Activated CD8-positive, alpha-beta T cell treated with anti-CD3 and anti-CD28 coated beads for 36 hours (primary cell): ENCODE results near the gene VPS50. TPM values are rescaled to one million over a fixed set of nuclear protein-coding genes. Genes with fewer than 3 reads are reported as not detected.

ENCODE experiments used
- ATAC-seq: fragments of 200-7000 bp; cut with Tn5 transposase; one replicate; pipeline ENCODE4 v1.10.0; 2021; ENCODE audit warnings: mild to moderate bottlenecking, moderate library complexity
- CTCF ChIA-PET: fragments of 350-600 bp; sonication (Branson Sonifier 250); formaldehyde crosslinking; loops from one replicate; lab custom pipeline; 2021; ENCODE audit warnings: antibody characterized with exemption; lab: Charles Lee
- POLR2A ChIA-PET: fragments of 350-600 bp; sonication (Branson Sonifier 250); formaldehyde crosslinking; loops from one replicate; lab custom pipeline; 2021; ENCODE audit warnings: antibody characterized with exemption; lab: Charles Lee
- DNase-seq: peaks from one replicate; pipeline ENCODE4 v3.0.0-alpha.2; 2020
- H3K27ac Mint-ChIP-seq: one replicate; pipeline ENCODE4 v1.8.0; 2021; ENCODE audit warnings: mild to moderate bottlenecking, mixed read lengths
- H3K27me3 Mint-ChIP-seq: one replicate; pipeline ENCODE4 v1.8.0; 2021; ENCODE audit warnings: mixed read lengths
- H3K36me3 Mint-ChIP-seq: one replicate; pipeline ENCODE4 v1.8.0; 2021; ENCODE audit warnings: low read depth, mixed read lengths
- H3K4me1 Mint-ChIP-seq: one replicate; pipeline ENCODE4 v1.8.0; 2021; ENCODE audit warnings: low read depth, mixed read lengths
- H3K4me3 Mint-ChIP-seq: one replicate; pipeline ENCODE4 v1.8.0; 2021; ENCODE audit warnings: mild to moderate bottlenecking, moderate library complexity, mixed read lengths
- H3K9me3 Mint-ChIP-seq: one replicate; pipeline ENCODE4 v1.8.0; 2021; ENCODE audit warnings: mixed read lengths
- CTCF ChIP-seq: fragments of 200-600 bp; IDR thresholded peaks from one replicate; pipeline ENCODE4 v1.8.0; 2022; ENCODE audit warnings: antibody characterized with exemption, mild to moderate bottlenecking
- intact Hi-C: fragments of 100-400 bp; cut with micrococcal nuclease; formaldehyde crosslinking; loops from one replicate; pipeline ENCODE4 v1.10.0; 2022
- total RNA-seq, 2 experiments: library from RNA; stranded (reverse); gene quantifications; one replicate each; pipeline ENCODE4 v1.2.3, GENCODE V29; 2021

The VPS50 gene
- total RNA-seq: 10 to 100 TPM; 15.5 to 18.5 TPM

- peak; percentile 97 for DNase-seq
- POLR2A ChIA-PET: interaction anchor here (0.5 to 1.8 kb wide), 4 partner anchors 9 to 172 kb away, joined by 3 to 10 read pairs (median 3); no protein-coding TSS in a partner anchor
Observed at GRCh38 chr7:93231799-93232672, at the start of gene VPS50. Gene VPS50, plus strand, starts transcription at chr7:93232366. Its CDS starts 102 bp downstream, at chr7:93232468.

GRCh38 chr7:93185303-93186027 lies 46.7 kb upstream of the VPS50 start:
- Mint-ChIP-seq H3K4me3 (no peak overlapping the region), H3K27ac (no peak overlapping the region), H3K9me3 (no peaks in the 10 kb centered on the region), H3K27me3 (peaks cover 25% of the 10 kb centered on the region), H3K4me1 (peaks cover 8% of the 10 kb centered on the region), H3K36me3 (no peaks in the 10 kb centered on the region)
- TF ChIP-seq CTCF: no peak
- DNase-seq (peak; percentile 10), ATAC-seq (peak; percentile 87)
- POLR2A ChIA-PET: no interaction called here
- CTCF ChIA-PET: interaction anchor here (0.9 to 1.7 kb wide), 4 partner anchors 9 to 61 kb away, joined by 3 to 5 read pairs (median 4); partner anchors contain the start of gene VPS50
- intact Hi-C loops: no loop called here

More at GRCh38 chr7:93231799-93232672, at the start of gene VPS50:
- no peaks in the 10 kb centered on the region for H3K9me3 Mint-ChIP-seq
- ATAC-seq: peak; percentile 99
- peaks cover 6% of the 10 kb centered on the region for H3K4me1 Mint-ChIP-seq
- intact Hi-C loops: loop anchor here (5.0 kb wide), 1 partner anchor 770 kb away; the partner anchor contains the start of gene BET1
- H3K4me3 Mint-ChIP-seq: peak within 1 kb of the TSS; percentile 95
- H3K36me3 Mint-ChIP-seq: no peaks in the 10 kb centered on the region
- H3K27me3 Mint-ChIP-seq: no peaks in the 10 kb centered on the region
- peak within 1 kb of the TSS; percentile 92 for H3K27ac Mint-ChIP-seq
- no peak for TF ChIP-seq CTCF
- CTCF ChIA-PET: interaction anchor here (0.9 to 2.6 kb wide), 6 partner anchors 10 to 319 kb away, joined by 3 to 18 read pairs (median 3); no protein-coding TSS in a partner anchor

GRCh38 chr7:93188870-93189634 lies 43.1 kb upstream of the VPS50 start:
- intact Hi-C loops: no loop called here
- ChIA-PET POLR2A (no interaction called here), CTCF (no interaction called here)
- H3K36me3 Mint-ChIP-seq: no peaks in the 10 kb centered on the region
- H3K4me1 Mint-ChIP-seq: peaks cover 8% of the 10 kb centered on the region
- no peak for ATAC-seq
- no peak overlapping the region for H3K4me3 Mint-ChIP-seq
- DNase-seq: no peak
- H3K9me3 Mint-ChIP-seq: no peaks in the 10 kb centered on the region
- H3K27me3 Mint-ChIP-seq: peaks cover 24% of the 10 kb centered on the region
- no peak overlapping the region for H3K27ac Mint-ChIP-seq
- no peak for TF ChIP-seq CTCF

- ChIA-PET POLR2A (no interaction called here), CTCF (no interaction called here)
- no peaks in the 10 kb centered on the region for H3K36me3 Mint-ChIP-seq
- no peak overlapping the region for H3K4me3 Mint-ChIP-seq
- no peaks in the 10 kb centered on the region for H3K9me3 Mint-ChIP-seq
- no peaks in the 10 kb centered on the region for H3K4me1 Mint-ChIP-seq
- H3K27ac Mint-ChIP-seq: no peak overlapping the region
- no peak for TF ChIP-seq CTCF
- ATAC-seq (no peak), DNase-seq (no peak)
- intact Hi-C loops: no loop called here
- H3K27me3 Mint-ChIP-seq: peaks cover 25% of the 10 kb centered on the region
Observed at GRCh38 chr7:93194386-93194785, 37.8 kb upstream of the VPS50 start.
